NT2/D1 (cell line): ENCODE measurements around the gene RASA2.
"Not testable (repeated sequence)": the region's sequence is repeated elsewhere in the genome, so short reads cannot be mapped to it uniquely, and the experiment has no call there.

Experiments used
- DNase-seq: peaks from one replicate; pipeline ENCODE4 v3.0.0-alpha.2; 2011; ENCODE audit warnings: low read depth, low spot score
- H3K27me3 ChIP-seq: 2 replicates; pipeline ENCODE4 v1.6.0; 2011; ENCODE audit warnings: mild to moderate bottlenecking; ENCODE audit not compliant: insufficient read length, insufficient read depth
- H3K36me3 ChIP-seq: 2 replicates; pipeline ENCODE4 v1.6.1; 2011; ENCODE audit warnings: mild to moderate bottlenecking, low read length, mixed read lengths; ENCODE audit not compliant: insufficient read depth, insufficient read length
- H3K4me1 ChIP-seq: 2 replicates; pipeline ENCODE4 v1.5.1; 2011; ENCODE audit not compliant: insufficient read depth, insufficient read length
- H3K4me3 ChIP-seq: 2 replicates; pipeline ENCODE4 v1.5.1; 2011; ENCODE audit warnings: low read depth; ENCODE audit not compliant: insufficient read length
- H3K9ac ChIP-seq: 2 replicates; pipeline ENCODE4 v1.6.0; 2011; ENCODE audit warnings: low read depth; ENCODE audit not compliant: insufficient read length
- H3K9me3 ChIP-seq: 2 replicates; pipeline ENCODE4 v1.5.1; 2011; ENCODE audit warnings: mild to moderate bottlenecking, low read length; ENCODE audit not compliant: insufficient read depth
- SUZ12 ChIP-seq: IDR thresholded peaks from 2 replicates; pipeline ENCODE4 v1.6.1; 2011; ENCODE audit not compliant: insufficient read length, insufficient read depth; ENCODE audit errors: extremely low read depth
- YY1 ChIP-seq: IDR thresholded peaks from 2 replicates; pipeline ENCODE4 v1.6.1; 2011; ENCODE audit not compliant: insufficient read length, insufficient read depth
- ZNF274 ChIP-seq: IDR thresholded peaks from 2 replicates; pipeline ENCODE4 v1.6.1; 2011; ENCODE audit warnings: mild to moderate bottlenecking, low read depth, low read length

Gene RASA2

DNA sequence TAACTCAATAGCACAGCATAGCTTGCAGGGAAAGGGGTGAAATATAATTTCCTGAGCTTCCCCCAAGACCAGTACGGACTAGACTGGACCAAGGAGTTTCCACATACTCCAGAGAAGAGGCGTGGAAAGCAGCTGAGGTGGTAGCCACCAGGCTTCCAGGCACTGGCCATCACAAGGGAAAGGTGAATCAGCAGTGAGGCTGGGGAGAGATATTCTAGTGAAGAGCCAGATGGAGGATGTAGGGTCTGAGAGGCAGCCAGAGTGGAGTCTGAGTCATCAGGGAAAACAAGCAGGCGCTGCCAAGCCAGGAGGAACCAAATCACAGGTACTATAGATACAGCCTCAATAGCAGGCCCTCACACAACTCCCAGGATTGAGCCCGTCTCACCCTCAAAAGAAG, 9.6 kb upstream of the RASA2 start:
- TF ChIP-seq ZNF274: no peak
- no peak for TF ChIP-seq SUZ12
- no peak for TF ChIP-seq YY1
- Histone ChIP-seq H3K36me3 (no peaks in the 10 kb centered on the region), H3K4me1 (no peaks in the 10 kb centered on the region), H3K9me3 (no peaks in the 10 kb centered on the region), H3K4me3 (no peak overlapping the region), H3K9ac (no peak overlapping the region), H3K27me3 (no peaks in the 10 kb centered on the region)
- no peak for DNase-seq

DNA sequence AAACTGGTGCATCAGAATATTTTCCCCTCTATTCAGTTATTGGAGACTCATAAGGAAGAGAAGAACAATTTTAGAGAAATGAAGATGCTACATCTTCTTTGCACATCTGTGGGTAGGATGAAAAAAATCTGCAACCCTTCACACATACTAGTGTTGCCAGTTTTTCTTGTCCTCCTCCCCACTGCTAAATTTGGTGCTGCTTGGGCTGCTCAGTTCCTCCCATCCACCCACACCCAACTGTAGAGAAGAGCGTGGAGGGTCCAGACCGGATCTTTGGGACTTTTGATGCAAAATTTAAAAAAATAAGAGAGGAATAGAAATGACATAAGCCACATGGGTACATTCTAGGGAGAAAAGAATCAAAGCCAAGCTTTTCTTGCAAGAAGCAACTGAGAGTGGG, 8.7 kb upstream of the RASA2 start:
- Histone ChIP-seq H3K9me3 (no peaks in the 10 kb centered on the region), H3K36me3 (no peaks in the 10 kb centered on the region), H3K9ac (no peak overlapping the region), H3K27me3 (no peaks in the 10 kb centered on the region), H3K4me3 (no peak overlapping the region), H3K4me1 (no peaks in the 10 kb centered on the region)
- DNase-seq: no peak
- TF ChIP-seq SUZ12: no peak

DNA sequence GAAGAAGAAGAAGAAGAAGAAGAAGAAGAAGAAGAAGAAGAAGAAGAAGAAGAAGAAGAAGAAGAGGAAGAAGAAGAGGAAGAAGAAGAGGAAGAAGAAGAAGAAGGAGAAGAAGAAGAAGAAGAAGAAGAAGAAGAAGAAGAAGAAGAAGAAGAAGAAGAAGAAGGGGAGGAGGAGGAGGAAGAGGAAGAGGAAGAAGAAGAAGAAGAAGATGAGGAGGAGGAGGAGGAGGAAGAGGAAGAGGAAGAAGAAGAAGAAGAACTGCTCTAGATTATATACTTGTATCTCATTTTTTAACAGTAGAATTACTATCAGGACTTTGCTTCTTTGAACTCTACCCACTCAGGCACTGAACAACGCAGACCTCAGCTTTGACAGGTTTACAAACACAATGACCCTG, 8.0 kb upstream of the RASA2 start:
- DNase-seq, H3K9ac ChIP-seq, H3K4me1 ChIP-seq, H3K27me3 ChIP-seq, H3K36me3 ChIP-seq, H3K9me3 ChIP-seq, H3K4me3 ChIP-seq: not testable (repeated sequence)

DNA sequence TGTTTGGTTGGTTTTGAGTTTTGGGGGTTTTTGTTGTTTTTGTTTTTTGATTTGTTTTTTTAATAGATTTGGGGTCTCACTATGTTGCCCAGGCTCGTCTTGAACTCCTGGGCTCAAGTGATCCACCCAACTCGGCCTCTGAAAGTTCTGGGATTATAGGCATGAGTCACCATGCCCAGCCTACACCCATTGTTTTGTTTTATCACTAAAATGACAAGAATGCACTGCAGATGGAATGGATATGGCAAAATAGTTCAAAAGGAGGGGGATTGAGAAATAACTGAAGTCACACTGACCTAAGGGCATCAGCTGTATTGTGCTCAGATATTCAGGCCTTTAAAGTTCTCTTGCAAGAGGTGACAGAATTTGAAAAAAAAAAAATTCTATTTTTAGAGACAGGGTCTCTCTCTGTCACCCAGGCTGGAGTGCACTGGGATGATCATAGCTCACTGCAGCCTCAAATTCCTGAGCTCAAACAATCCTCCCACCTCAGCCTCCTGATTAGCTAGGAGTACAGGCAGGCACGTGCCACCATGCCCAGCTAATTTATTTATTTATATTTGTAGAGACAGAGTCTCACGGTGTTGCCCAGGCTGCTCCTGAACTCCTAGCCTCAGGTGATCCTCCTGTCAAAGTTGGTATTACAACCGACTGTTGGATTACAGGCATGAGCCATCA, 4.4 kb upstream of the RASA2 start:
- Histone ChIP-seq H3K36me3 (no peaks in the 10 kb centered on the region), H3K4me1 (no peaks in the 10 kb centered on the region), H3K4me3 (no peak overlapping the region), H3K9me3 (no peaks in the 10 kb centered on the region), H3K27me3 (no peaks in the 10 kb centered on the region), H3K9ac (no peak overlapping the region)
- TF ChIP-seq SUZ12: no peak
- TF ChIP-seq YY1: no peak
- no peak for TF ChIP-seq ZNF274
- DNase-seq: no peak

DNA sequence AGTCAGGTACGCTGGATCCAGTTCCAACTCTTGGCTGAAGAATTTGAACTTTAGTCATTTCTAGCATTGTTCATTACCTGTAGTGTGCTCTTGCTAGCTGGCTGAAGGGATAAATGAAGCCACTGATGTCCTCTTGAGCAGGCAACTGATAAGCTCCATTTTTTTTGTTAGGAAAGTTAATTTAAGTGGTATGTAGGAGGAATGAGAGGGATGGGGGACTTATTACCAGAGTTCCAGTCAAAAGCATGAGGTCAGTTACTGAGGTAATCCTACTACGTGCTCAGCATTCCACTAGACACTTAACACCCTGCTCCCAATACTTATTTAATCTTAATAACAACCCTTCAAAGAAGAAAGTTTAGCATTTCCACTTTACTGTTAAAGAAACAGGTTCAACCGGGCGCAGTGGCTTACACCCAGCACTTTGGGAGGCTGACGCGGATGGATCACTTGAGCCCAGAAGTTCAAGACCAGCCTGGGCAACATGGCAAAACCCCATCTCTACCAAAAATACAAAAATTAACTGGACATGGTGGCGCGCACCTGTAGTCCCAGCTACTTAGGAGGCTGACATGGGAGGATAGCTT, 2.0 kb upstream of the RASA2 start:
- no peaks in the 10 kb centered on the region for H3K27me3 ChIP-seq
- no peak overlapping the region for H3K4me3 ChIP-seq
- no peaks in the 10 kb centered on the region for H3K9me3 ChIP-seq
- TF ChIP-seq ZNF274 (no peak), SUZ12 (no peak)
- peaks cover 5% of the 10 kb centered on the region for H3K36me3 ChIP-seq
- no peaks in the 10 kb centered on the region for H3K4me1 ChIP-seq
- no peak for DNase-seq
- H3K9ac ChIP-seq: no peak overlapping the region

DNA sequence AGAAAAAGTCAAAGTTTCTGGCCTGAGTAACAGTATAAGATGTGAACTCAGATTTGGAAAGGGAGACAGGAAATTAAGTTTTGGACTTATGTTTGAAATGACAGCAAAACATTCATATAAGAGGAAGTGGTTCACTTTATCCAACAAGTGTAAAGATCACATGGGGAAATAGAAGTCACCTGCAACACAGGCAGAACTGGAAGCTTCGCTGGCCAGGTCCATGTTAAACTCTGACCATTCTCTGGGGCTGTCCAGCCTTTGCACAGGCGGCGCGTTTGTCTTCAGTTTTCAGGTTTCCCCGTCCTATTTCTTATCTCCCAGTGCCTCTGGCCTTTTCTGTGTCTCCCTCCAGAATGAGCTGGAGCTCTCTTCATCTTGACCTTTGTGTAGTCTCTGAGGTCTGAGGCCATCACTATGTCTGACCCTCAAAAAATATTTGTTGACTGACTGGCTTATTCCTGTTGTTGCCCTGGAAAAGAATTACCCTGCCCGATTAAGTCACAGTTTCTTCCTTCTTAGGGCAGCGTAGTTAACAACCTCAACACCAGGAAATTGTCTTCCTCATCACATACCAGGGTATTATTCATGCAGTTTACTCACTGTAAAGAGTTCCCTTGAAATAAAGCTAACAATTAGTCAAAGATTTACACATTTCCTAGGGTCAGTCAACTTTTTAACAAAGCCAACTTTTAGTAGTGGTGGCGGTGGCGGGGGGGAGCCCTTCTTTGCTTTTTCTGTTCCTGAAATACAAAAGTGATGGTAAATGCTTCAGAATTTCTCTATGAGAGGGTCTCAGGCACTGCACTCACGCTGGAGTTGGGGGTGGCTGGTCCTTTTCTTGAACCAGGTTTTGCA, 959 bp upstream of the RASA2 start:
- no peak for TF ChIP-seq ZNF274
- no peak for TF ChIP-seq SUZ12
- no peak for TF ChIP-seq YY1
- peak overlapping the region; percentile 37 for H3K4me3 ChIP-seq
- H3K27me3 ChIP-seq: no peaks in the 10 kb centered on the region
- no peaks in the 10 kb centered on the region for H3K9me3 ChIP-seq
- no peak for DNase-seq
- peaks cover 5% of the 10 kb centered on the region for H3K36me3 ChIP-seq
- H3K9ac ChIP-seq: no peak overlapping the region
- H3K4me1 ChIP-seq: no peaks in the 10 kb centered on the region

DNA sequence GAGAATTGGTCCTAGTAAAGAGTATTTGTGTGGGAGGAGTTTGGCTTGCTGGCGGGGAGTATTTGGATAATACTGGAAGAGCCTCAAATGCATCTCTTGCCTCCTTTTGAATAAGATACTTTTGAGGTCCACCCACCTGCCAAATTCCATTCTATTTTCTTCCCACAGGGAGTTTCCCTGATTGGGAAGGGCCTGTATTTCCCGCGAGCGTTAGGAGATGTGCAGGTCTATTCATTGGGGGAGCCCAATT, 406 bp upstream of the RASA2 start:
- no peaks in the 10 kb centered on the region for H3K4me1 ChIP-seq
- peaks cover 5% of the 10 kb centered on the region for H3K36me3 ChIP-seq
- no peaks in the 10 kb centered on the region for H3K9me3 ChIP-seq
- H3K9ac ChIP-seq: no peak overlapping the region
- TF ChIP-seq SUZ12: no peak
- no peak for TF ChIP-seq YY1
- TF ChIP-seq ZNF274: no peak
- DNase-seq: peak; percentile 40
- H3K27me3 ChIP-seq: no peaks in the 10 kb centered on the region
- peak overlapping the region; percentile 37 for H3K4me3 ChIP-seq

DNA sequence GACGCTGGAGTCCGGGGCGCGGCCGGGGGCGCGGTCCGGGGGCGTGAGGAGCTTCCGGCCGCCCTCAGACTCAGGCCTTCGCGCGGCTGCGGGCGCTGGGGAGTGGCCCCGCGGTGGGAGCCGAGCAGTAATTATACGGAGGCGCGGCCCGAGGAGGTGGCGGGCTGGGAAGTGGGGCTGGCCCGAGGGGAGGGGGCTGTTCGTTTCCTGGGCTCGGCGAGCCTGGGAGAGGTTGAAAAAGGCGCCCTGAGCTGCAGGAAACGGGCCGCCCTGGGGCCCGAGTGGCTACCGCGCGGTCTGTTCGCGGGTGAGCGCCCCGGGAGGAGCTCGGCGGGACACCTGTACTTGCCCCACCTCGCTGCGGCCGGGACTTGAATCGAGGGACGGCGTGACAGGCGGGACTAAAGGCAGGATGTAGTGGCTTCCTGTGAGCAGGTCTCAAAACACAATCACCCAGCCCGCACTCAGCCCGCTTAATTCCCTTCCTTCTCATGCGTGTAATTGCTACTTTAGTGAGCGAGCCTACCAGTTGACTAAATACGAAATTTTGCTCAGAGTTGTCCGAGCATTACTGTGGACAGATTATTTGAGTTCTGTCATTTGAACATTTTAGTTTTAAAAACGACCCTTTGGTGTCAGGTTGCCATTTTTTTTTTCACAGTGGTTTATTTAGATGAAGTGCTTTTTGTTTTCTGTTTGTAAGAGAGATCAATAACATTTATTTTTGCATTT, 860 bp downstream of the RASA2 start:
- Histone ChIP-seq H3K36me3 (peaks cover 5% of the 10 kb centered on the region), H3K9ac (peak overlapping the region; percentile 88), H3K4me3 (peak overlapping the region; percentile 67), H3K9me3 (no peaks in the 10 kb centered on the region), H3K4me1 (no peaks in the 10 kb centered on the region), H3K27me3 (no peaks in the 10 kb centered on the region)
- no peak for TF ChIP-seq ZNF274
- TF ChIP-seq SUZ12: no peak
- TF ChIP-seq YY1: no peak
- peak; percentile 42 for DNase-seq
